RPMI7951 (cell line): Measurements from ENCODE around the gene PLSCR1. TPM values are rescaled to one million over a fixed set of nuclear protein-coding genes. Genes with fewer than 3 reads are reported as not detected.
"Not testable (repeated sequence)": the region's sequence is repeated elsewhere in the genome, so short reads cannot be mapped to it uniquely, and the experiment has no call there.

Experiments used
- DNase-seq: peaks from one replicate; pipeline ENCODE4 v3.0.0-alpha.2; 2012; ENCODE audit warnings: low read depth
- total RNA-seq: library from RNA; depleted of rRNA; stranded (reverse); fragments of >200 nt; shearing (Covaris generic); gene quantifications from 2 replicates; pipeline ENCODE4 v1.2.3, GENCODE V29; 2014

The PLSCR1 gene
- total RNA-seq, 1 experiment from 2014 or later: 66.6 TPM

GRCh38 chr3:146550070-146550615 is 5.7 kb upstream of the PLSCR1 start:
- DNase-seq: peak; percentile 7

- DNase-seq: no peak
Observed at GRCh38 chr3:146547235-146547835, 2.9 kb upstream of the PLSCR1 start.

- no peak for DNase-seq
Observed at GRCh38 chr3:146546366-146546965, 2.1 kb upstream of the PLSCR1 start.

GRCh38 chr3:146544929-146545528 is 622 bp upstream of the PLSCR1 start:
- DNase-seq: no peak

- DNase-seq: peak; percentile 16
Observed at GRCh38 chr3:146543461-146544001, 876 bp downstream of the PLSCR1 start.

GRCh38 chr3:146542978-146543377 is 1.4 kb downstream of the PLSCR1 start:
- DNase-seq: no peak

GRCh38 chr3:146542179-146542578 is 2.2 kb downstream of the PLSCR1 start:
- DNase-seq: no peak

- DNase-seq: no peak
Observed at GRCh38 chr3:146540978-146541377, 3.4 kb downstream of the PLSCR1 start.

GRCh38 chr3:146540236-146540635 is 4.2 kb downstream of the PLSCR1 start:
- no peak for DNase-seq

- no peak for DNase-seq
Observed at GRCh38 chr3:146539315-146539714, 5.1 kb downstream of the PLSCR1 start.

GRCh38 chr3:146537603-146538002 is 6.8 kb downstream of the PLSCR1 start:
- no peak for DNase-seq

- no peak for DNase-seq
Observed at GRCh38 chr3:146536681-146537080, 7.7 kb downstream of the PLSCR1 start.

GRCh38 chr3:146532406-146532805 is 12.0 kb downstream of the PLSCR1 start:
- no peak for DNase-seq

GRCh38 chr3:146530609-146531008 is 13.8 kb downstream of the PLSCR1 start:
- DNase-seq: no peak

- DNase-seq: no peak
Observed at GRCh38 chr3:146529021-146529420, 15.4 kb downstream of the PLSCR1 start.

- peak; percentile 41 for DNase-seq
Observed at GRCh38 chr3:146524961-146525360, 19.4 kb downstream of the PLSCR1 start.

- no peak for DNase-seq
Observed at GRCh38 chr3:146523531-146523930, 20.9 kb downstream of the PLSCR1 start.

- not testable (repeated sequence) for DNase-seq
Observed at GRCh38 chr3:146522174-146523158, 21.9 kb downstream of the PLSCR1 start.

GRCh38 chr3:146521394-146521793 is 23.0 kb downstream of the PLSCR1 start:
- no peak for DNase-seq

- no peak for DNase-seq
Observed at GRCh38 chr3:146519810-146520209, 24.6 kb downstream of the PLSCR1 start.

GRCh38 chr3:146517684-146518435 is 26.5 kb downstream of the PLSCR1 start:
- DNase-seq: no peak
